K562 (cell line): Measurements from ENCODE around the gene EPHX1. TPM values are rescaled to one million over a fixed set of nuclear protein-coding genes. Genes with fewer than 3 reads are reported as not detected.
A peak's percentile ranks its signal among the peaks of the same experiment; 100 is the strongest.

ENCODE experiments used
- CBX2 ChIP-seq: fragments of 200-600 bp; sonication (generic); IDR thresholded peaks from one replicate; pipeline ENCODE4 v1.6.1; 2012; ENCODE audit warnings: mild to moderate bottlenecking, low read length, inconsistent platforms; ENCODE audit not compliant: insufficient read depth, poor library complexity, severe bottlenecking
- E2F5 ChIP-seq: sonication (generic); formaldehyde crosslinking; IDR thresholded peaks from 2 replicates; pipeline ENCODE4 v1.8.0; 2022; ENCODE audit warnings: mild to moderate bottlenecking, missing genetic modification reagents
- ETV6 ChIP-seq, 3 experiments: fragments of 150-350 bp in 1 of 3; sonication (generic) in 1 of 3; formaldehyde crosslinking in 1 of 3; IDR thresholded peaks; 2 replicates each; pipeline versions ENCODE4 v1.6.1 to v1.8.0; 2014 to 2022; ENCODE audit warnings: borderline replicate concordance in 2 of 3, low read depth in 2 of 3, antibody characterized with exemption in 1 of 3, low read length in 1 of 3, mild to moderate bottlenecking in 1 of 3, missing genetic modification reagents in 1 of 3
- HNRNPUL1 ChIP-seq: fragments of 200-400 bp; formaldehyde crosslinking; IDR thresholded peaks from 2 replicates; pipeline ENCODE4 v1.6.1; 2017; ENCODE audit warnings: low read length
- ILK ChIP-seq: fragments of 450-650 bp; IDR thresholded peaks from 2 replicates; pipeline ENCODE4 v1.6.1; 2016; ENCODE audit warnings: missing genetic modification characterization, low read depth, mild to moderate bottlenecking, missing compliant biosample characterization, moderate library complexity, borderline replicate concordance
- MAX ChIP-seq: sonication (generic); formaldehyde crosslinking; IDR thresholded peaks from 2 replicates; pipeline ENCODE4 v1.9.0; 2022; ENCODE audit warnings: mild to moderate bottlenecking, missing genetic modification reagents
- NFYB ChIP-seq: IDR thresholded peaks from 2 replicates; pipeline ENCODE4 v1.6.1; 2011; ENCODE audit warnings: mild to moderate bottlenecking, moderate library complexity; ENCODE audit not compliant: insufficient read length; ENCODE audit errors: extremely low read depth
- PHF8 ChIP-seq: fragments of 200-600 bp; sonication (generic); IDR thresholded peaks from 2 replicates; pipeline ENCODE4 v1.6.1; 2012; ENCODE audit warnings: mixed run types, mild to moderate bottlenecking, inconsistent platforms, low read length, moderate library complexity, borderline replicate concordance
- PHTF2 ChIP-seq: fragments of 250-450 bp; sonication (Bioruptor Pico); IDR thresholded peaks from 2 replicates; pipeline ENCODE4 v1.5.0; 2021; ENCODE audit warnings: mild to moderate bottlenecking
- POLR3A ChIP-seq: IDR thresholded peaks from 2 replicates; pipeline ENCODE4 v1.6.1; 2011; ENCODE audit warnings: borderline replicate concordance, mild to moderate bottlenecking, moderate library complexity; ENCODE audit not compliant: insufficient read length, insufficient read depth; ENCODE audit errors: extremely low read depth
- RBBP5 ChIP-seq: fragments of 200-600 bp; sonication (generic); IDR thresholded peaks from 2 replicates; pipeline ENCODE4 v1.6.1; 2012; ENCODE audit warnings: borderline replicate concordance, mild to moderate bottlenecking, low read length, control low read depth, inconsistent platforms; ENCODE audit not compliant: insufficient read depth, poor library complexity, severe bottlenecking
- SRSF7 ChIP-seq: fragments of 200-400 bp; formaldehyde crosslinking; optimal IDR thresholded peaks from 2 replicates; pipeline ENCODE3; 2017; ENCODE audit warnings: mild to moderate bottlenecking, low read depth, low read length
- TBL1XR1 ChIP-seq, 2 experiments: IDR thresholded peaks; 2 replicates each; pipeline ENCODE4 v1.6.1; 2012; ENCODE audit warnings: improper control_type of control experiment in 2 of 2, low read length in 2 of 2, mild to moderate bottlenecking in 1 of 2
- TFE3 ChIP-seq: fragments of 450-650 bp; formaldehyde crosslinking; IDR thresholded peaks from 2 replicates; pipeline ENCODE4 v1.4.0; 2020; ENCODE audit warnings: mild to moderate bottlenecking, mixed read lengths
- ZBED1 ChIP-seq: IDR thresholded peaks from 2 replicates; pipeline ENCODE4 v1.6.1; 2014
- ZBTB17 ChIP-seq: fragments of 450-650 bp; formaldehyde crosslinking; IDR thresholded peaks from 2 replicates; pipeline ENCODE4 v1.4.0; 2020; ENCODE audit warnings: mild to moderate bottlenecking
- ZNF146 ChIP-seq: IDR thresholded peaks from one replicate; pipeline ENCODE4 v1.6.1; 2018; ENCODE audit warnings: missing compliant biosample characterization; ENCODE audit not compliant: unreplicated experiment
- ZNF239 ChIP-seq: fragments of 250-450 bp; sonication (Bioruptor Pico); IDR thresholded peaks from 2 replicates; pipeline ENCODE4 v1.4.0; 2020; ENCODE audit warnings: mild to moderate bottlenecking
- ZNF408 ChIP-seq: fragments of 250-450 bp; sonication (Bioruptor Pico); IDR thresholded peaks from 2 replicates; pipeline ENCODE4 v1.4.0; 2020; ENCODE audit warnings: low read depth, mild to moderate bottlenecking, moderate library complexity
- ZNF518B ChIP-seq: fragments of 250-450 bp; sonication (Bioruptor Pico); IDR thresholded peaks from 2 replicates; pipeline ENCODE4 v1.5.0; 2021; ENCODE audit warnings: mild to moderate bottlenecking, moderate library complexity
- ZNF699 ChIP-seq: fragments of 250-450 bp; sonication (Bioruptor Pico); IDR thresholded peaks from 2 replicates; pipeline ENCODE4 v1.8.0; 2021; ENCODE audit warnings: mild to moderate bottlenecking, moderate library complexity; ENCODE audit not compliant: insufficient replicate concordance
- polyA plus RNA-seq, 8 experiments: library from polyadenylated mRNA; depleted of rRNA in 4 of 8; stranded (reverse) in 5 of 8; unstranded in 3 of 8; fragments of >200 nt; fragmentation: Nextera tagmentation in 2 of 8; fragmentation: Illumina TruSeq in 1 of 8; extraction: Ambion mirVana in 2 of 8; extraction: Trizol in 1 of 8; gene quantifications; 2 replicates each; pipeline versions ENCODE4 v1.2.1 to v1.2.3, GENCODE V29; 2011 to 2014; ENCODE audit warnings: inconsistent platforms in 1 of 8, missing spikeins in 1 of 8
- total RNA-seq, 7 experiments: library from RNA; depleted of rRNA in 6 of 7; stranded (reverse); fragments of >200 nt in 6 of 7; fragmentation: Illumina TruSeq in 2 of 7; extraction: Trizol in 2 of 7; gene quantifications; 2 replicates each; pipeline versions ENCODE4 v1.2.1 to v1.2.3, GENCODE V29; 2011 to 2021; ENCODE audit warnings: low replicate concordance in 1 of 7

Gene EPHX1
- total and polyA plus RNA-seq, 9 of the 15 experiments (the other 6 are each of a cell fraction or from before 2014, with no cell fraction given) = 0.21 to 27.0 (median 6.7) TPM

- TF ChIP-seq ZNF699 (CRISPR knock-in tag) = no peak
- TF ChIP-seq ZBTB17 (CRISPR knock-in tag) = peak; percentile 93
- no peak for TF ChIP-seq NFYB
- no peak for TF ChIP-seq ZNF518B (CRISPR knock-in tag)
- no peak for TF ChIP-seq POLR3A
- no peak for TF ChIP-seq HNRNPUL1
- no peak for TF ChIP-seq ZNF239
- no peak for TF ChIP-seq ILK (tag)
- TF ChIP-seq PHF8 = peak; percentile 83
- no peak for TF ChIP-seq ZNF408 (CRISPR knock-in tag)
- peak; percentile 3; the same call in 1 of the 2 replicates for TF ChIP-seq TFE3 (CRISPR knock-in tag)
- TF ChIP-seq ETV6 (IDR thresholded peaks at IDR 0.05; ENCODE audit: borderline replicate concordance in 1 of 2, low read depth in 2 of 2, low read length in 1 of 2) = no peak
- no peak for TF ChIP-seq ETV6 (CRISPR knock-in tag; IDR thresholded peaks at IDR 0.05; ENCODE audit: borderline replicate concordance)
- TF ChIP-seq MAX (CRISPR knock-in tag) = peak; percentile 83
- no peak for TF ChIP-seq ZNF146 (CRISPR knock-in tag)
- peak; percentile 39; the same call in 1 of the 2 replicates for TF ChIP-seq ZBED1
- TF ChIP-seq RBBP5 = peak; percentile 83
- TF ChIP-seq CBX2 = no peak
- TF ChIP-seq SRSF7 = no peak
- no peak for TF ChIP-seq TBL1XR1 (IDR thresholded peaks at IDR 0.05; ENCODE audit: low read length in 2 of 2)
- TF ChIP-seq PHTF2 = no peak
- peak; percentile 52; the same call in 1 of the 2 replicates for TF ChIP-seq E2F5 (CRISPR knock-in tag)
Observed at GRCh38 chr1:225881959-225882693, 72.2 kb downstream of the EPHX1 start, which contains the start of gene TMEM63A (continued).
